Endothelial cell (in vitro differentiated cells): ENCODE results near the gene CORO2A. TPM values are rescaled to one million over a fixed set of nuclear protein-coding genes. Genes with fewer than 3 reads are reported as not detected.

Experiments
- DNase-seq: peaks from one replicate; pipeline ENCODE4 v3.0.0; 2021; ENCODE audit warnings: low spot score
- H3K27ac Mint-ChIP-seq: one replicate; pipeline ENCODE4 v1.8.0; 2021; ENCODE audit warnings: mixed read lengths, inconsistent platforms; ENCODE audit not compliant: unreplicated experiment
- H3K27me3 Mint-ChIP-seq: one replicate; pipeline ENCODE4 v1.8.0; 2021; ENCODE audit warnings: mild to moderate bottlenecking, moderate library complexity, mixed read lengths, inconsistent platforms; ENCODE audit not compliant: unreplicated experiment
- H3K36me3 Mint-ChIP-seq: one replicate; pipeline ENCODE4 v1.8.0; 2021; ENCODE audit warnings: mild to moderate bottlenecking, low read depth, mixed read lengths, inconsistent platforms; ENCODE audit not compliant: unreplicated experiment
- H3K4me1 Mint-ChIP-seq: one replicate; pipeline ENCODE4 v1.8.0; 2021; ENCODE audit warnings: mild to moderate bottlenecking, mixed read lengths, inconsistent platforms; ENCODE audit not compliant: unreplicated experiment
- H3K4me3 Mint-ChIP-seq: one replicate; pipeline ENCODE4 v1.8.0; 2021; ENCODE audit warnings: mild to moderate bottlenecking, mixed read lengths, inconsistent platforms; ENCODE audit not compliant: unreplicated experiment
- H3K9me3 Mint-ChIP-seq: one replicate; pipeline ENCODE4 v1.8.0; 2021; ENCODE audit warnings: mixed read lengths, inconsistent platforms; ENCODE audit not compliant: unreplicated experiment
- CTCF ChIP-seq: fragments of 200-600 bp; sonication (generic); IDR thresholded peaks from one replicate; pipeline ENCODE4 v1.5.0; 2021; ENCODE audit warnings: antibody characterized with exemption; ENCODE audit not compliant: unreplicated experiment
- total RNA-seq: library from RNA; stranded (reverse); fragmentation: NEBNext Ultra II Directional; extraction: Animal tissue kit (Norgen Biotek cat#: 25700); gene quantifications from one replicate; pipeline ENCODE4 v1.2.1, GENCODE V29; 2021; ENCODE audit not compliant: unreplicated experiment

The CORO2A gene
- total RNA-seq, 1 donor from 2014 or later, result 5.5 TPM

- no peak overlapping the region for H3K27ac Mint-ChIP-seq
- no peaks in the 10 kb centered on the region for H3K9me3 Mint-ChIP-seq
Observed at GRCh38 chr9:98158071-98158831, 34.2 kb downstream of the CORO2A start.

GRCh38 chr9:98157372-98157771 is 35.1 kb downstream of the CORO2A start:
- H3K27me3 Mint-ChIP-seq, result peaks cover 2% of the 10 kb centered on the region
- H3K4me1 Mint-ChIP-seq, result peaks cover 3% of the 10 kb centered on the region
- DNase-seq, result no peak
- H3K27ac Mint-ChIP-seq, result no peak overlapping the region
- TF ChIP-seq CTCF, result no peak
- no peak overlapping the region for H3K4me3 Mint-ChIP-seq
- H3K36me3 Mint-ChIP-seq, result peaks cover 8% of the 10 kb centered on the region
- no peaks in the 10 kb centered on the region for H3K9me3 Mint-ChIP-seq

More at GRCh38 chr9:98158071-98158831, 34.2 kb downstream of the CORO2A start:
- Mint-ChIP-seq H3K36me3 (peaks cover 8% of the 10 kb centered on the region), H3K4me3 (no peak overlapping the region), H3K4me1 (peaks cover 3% of the 10 kb centered on the region), H3K27me3 (peaks cover 2% of the 10 kb centered on the region)
- no peak for TF ChIP-seq CTCF
- DNase-seq, result no peak

DNA sequence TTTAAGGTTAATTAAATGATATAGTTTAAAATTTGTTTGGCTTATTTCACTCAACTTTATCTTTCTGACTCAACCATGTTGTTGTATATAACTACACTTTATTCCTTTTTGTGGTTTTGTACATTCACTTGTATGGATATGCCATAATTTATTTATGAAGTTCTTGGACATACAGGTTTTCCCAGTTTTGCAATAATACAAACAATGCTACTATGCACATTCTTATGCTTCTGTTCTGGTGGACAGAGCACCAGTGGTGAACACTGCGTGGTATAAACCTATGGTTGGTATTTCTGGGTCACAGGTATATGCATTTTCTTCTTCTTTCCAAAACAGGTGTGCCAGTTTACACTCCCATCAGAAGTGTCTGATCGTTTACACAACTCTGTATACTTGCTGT is 37.8 kb downstream of the CORO2A start:
- peaks cover 2% of the 10 kb centered on the region for H3K27me3 Mint-ChIP-seq
- peaks cover 5% of the 10 kb centered on the region for H3K4me1 Mint-ChIP-seq
- H3K9me3 Mint-ChIP-seq, result no peaks in the 10 kb centered on the region
- peaks cover 4% of the 10 kb centered on the region for H3K36me3 Mint-ChIP-seq
- DNase-seq, result no peak
- H3K4me3 Mint-ChIP-seq, result no peak overlapping the region
- H3K27ac Mint-ChIP-seq, result no peak overlapping the region
- TF ChIP-seq CTCF, result no peak

GRCh38 chr9:98152526-98152925 is 39.9 kb downstream of the CORO2A start:
- Mint-ChIP-seq H3K27me3 (peaks cover 2% of the 10 kb centered on the region), H3K27ac (no peak overlapping the region), H3K4me3 (no peak overlapping the region), H3K36me3 (no peaks in the 10 kb centered on the region), H3K4me1 (peaks cover 5% of the 10 kb centered on the region), H3K9me3 (no peaks in the 10 kb centered on the region)
- DNase-seq, result no peak
- TF ChIP-seq CTCF, result no peak

- no peak for TF ChIP-seq CTCF
- peaks cover 2% of the 10 kb centered on the region for H3K27me3 Mint-ChIP-seq
- no peak overlapping the region for H3K27ac Mint-ChIP-seq
- no peak for DNase-seq
- no peaks in the 10 kb centered on the region for H3K9me3 Mint-ChIP-seq
- H3K4me3 Mint-ChIP-seq, result no peak overlapping the region
- peaks cover 5% of the 10 kb centered on the region for H3K4me1 Mint-ChIP-seq
- no peaks in the 10 kb centered on the region for H3K36me3 Mint-ChIP-seq
Observed at GRCh38 chr9:98150721-98151120, 41.7 kb downstream of the CORO2A start.
